HG03575 (cell line): ENCODE results near the gene PSD.

Experiments used
- ATAC-seq: cut with Tn5 transposase; IDR thresholded peaks from one replicate; pipeline ENCODE4 v1.9.1; 2021; ENCODE audit not compliant: unreplicated experiment, insufficient number of reproducible peaks, low FRiP score; ENCODE audit errors: extremely low read depth

PSD gene

DNA sequence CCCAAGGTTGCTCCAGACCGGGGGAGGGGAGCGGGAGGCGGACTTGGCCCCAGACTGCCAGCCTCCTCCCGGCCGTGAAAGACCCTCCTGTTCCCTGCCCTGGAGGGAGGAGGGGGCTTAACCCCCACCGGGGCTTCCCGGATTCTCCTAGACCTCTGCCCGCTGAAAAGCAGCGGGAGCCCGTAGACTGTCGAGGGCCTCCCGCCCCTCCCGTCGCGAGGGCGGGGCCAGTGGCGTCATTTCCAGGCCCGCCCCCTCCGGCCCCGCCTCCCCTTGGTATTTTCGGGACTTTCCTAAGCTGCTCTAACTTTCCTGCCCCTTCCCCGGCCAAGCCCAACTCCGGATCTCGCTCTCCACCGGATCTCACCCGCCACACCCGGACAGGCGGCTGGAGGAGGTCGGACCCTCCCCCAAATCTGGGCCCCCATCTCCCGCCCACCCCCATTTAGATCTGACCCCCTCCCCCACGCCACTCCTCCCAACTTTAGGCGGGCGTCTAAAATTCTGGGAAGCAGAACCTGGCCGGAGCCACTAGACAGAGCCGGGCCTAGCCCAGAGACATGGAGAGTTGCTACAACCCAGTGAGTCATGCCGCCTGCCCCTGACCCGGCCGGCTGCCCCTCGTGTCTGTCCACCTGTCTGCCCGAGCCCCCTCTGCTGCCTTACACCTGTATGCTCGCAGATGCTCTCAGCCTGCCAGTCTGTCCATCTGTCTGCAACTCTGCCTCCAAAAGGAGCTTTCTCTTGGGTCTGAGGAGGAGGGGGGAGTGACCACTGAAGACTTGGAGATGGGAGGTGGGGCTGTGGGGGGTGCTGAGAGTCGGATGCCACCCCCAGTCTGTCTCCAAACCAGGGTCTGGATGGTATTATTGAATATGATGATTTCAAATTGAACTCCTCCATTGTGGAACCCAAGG, 22.9 kb downstream of the PSD start, which contains the start of gene NFKB2:
NFKB2 (plus strand) TSS at position 306 of the 917 bp plus-strand sequence; CDS start at position 561, 255 bp downstream.
- ATAC-seq = no peak

DNA sequence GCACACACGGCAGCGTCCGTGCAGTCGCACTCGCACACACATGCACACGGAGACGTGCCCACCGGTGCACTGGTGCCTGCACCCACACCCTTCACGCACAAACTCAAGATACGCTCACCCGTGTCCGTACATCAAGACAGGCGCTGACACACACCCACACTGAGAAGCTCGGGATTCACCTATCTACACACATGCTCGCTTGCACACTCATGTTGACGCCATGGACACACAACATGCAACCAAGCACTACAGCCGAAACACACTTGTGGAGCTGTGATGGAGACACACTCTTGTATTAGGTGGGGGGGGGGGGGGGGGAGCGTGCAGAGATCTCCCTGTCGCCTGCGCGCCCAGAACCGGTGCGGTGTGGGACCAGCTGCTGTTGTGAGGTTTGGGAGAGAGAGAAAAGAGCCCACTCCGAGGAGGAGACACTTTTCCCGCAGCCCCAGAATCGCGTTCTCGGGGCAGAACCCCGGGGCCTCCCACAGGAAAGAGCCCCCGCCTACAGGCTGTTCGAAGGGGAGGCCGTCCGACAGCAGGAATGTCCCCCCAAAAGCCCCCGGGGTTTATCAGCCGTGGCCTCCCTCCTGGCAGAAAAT, 23.7 kb downstream of the PSD start:
- no peak for ATAC-seq

DNA sequence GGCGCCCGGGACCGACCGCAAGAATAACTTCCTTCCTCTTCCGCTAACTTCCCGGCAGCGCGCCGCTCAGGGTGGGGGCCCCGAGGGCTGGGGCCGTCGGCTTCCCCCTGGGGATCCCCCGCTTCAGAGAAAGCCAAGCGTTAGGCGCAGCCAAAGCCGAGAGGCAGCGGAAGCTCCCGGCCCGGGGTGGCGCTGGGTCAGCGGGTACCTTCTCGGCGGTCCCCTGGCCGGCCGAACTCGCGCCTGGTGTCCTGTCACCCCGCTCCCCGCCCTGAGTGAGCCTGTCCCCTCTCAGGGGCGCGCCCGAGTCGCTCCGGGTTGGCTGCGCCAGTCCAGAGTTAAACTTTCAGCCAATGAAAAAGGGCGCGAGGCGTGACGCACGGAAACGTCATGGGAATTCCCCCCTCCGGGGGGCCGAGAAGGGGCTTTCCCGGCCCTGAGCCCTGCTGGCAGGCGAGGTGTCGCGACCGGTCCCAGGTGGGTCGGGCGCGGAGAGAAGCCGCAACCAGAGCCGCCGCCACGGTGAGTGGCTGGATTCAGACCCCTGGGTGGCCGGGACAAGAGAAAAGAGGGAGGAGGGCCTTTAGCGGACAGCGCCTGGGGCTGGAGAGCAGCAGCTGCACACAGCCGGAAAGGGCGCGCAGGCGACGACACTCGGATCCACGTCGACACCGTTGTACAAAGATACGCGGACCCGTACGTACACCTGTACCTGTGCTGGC, 24.3 kb downstream of the PSD start:
- ATAC-seq = peak; percentile 54

DNA sequence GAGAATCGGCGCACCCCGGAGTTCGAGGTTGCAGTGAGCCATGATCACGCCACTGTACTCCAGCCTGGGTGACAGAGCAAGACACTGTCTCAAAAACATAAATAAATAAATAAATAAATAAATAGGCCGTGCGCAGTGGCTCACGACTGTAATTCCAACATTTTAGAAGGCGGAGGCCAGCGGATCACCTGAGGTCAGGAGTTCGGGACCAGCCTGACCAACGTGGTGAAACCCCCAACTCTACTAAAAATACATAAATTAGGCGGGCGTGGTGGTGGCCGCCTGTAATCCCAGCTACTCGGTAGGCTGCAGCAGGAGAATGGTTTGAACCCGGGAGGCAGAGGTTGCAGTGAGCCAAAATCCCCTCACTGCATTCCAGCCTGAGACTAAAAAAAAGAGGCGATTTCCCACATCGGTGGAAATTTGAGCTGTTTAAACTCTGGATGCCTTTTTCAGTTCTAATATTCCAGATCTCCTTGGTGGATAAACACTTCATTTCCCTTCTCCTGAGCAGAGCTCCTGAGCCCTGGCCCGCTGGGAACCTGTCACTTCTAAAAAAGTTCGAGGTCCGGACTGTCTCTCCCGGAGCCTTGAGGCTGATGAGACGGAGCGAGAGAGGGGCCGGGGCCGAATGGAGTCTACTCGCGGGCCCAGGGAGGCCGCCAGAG, 25.0 kb downstream of the PSD start:
- ATAC-seq = no peak

DNA sequence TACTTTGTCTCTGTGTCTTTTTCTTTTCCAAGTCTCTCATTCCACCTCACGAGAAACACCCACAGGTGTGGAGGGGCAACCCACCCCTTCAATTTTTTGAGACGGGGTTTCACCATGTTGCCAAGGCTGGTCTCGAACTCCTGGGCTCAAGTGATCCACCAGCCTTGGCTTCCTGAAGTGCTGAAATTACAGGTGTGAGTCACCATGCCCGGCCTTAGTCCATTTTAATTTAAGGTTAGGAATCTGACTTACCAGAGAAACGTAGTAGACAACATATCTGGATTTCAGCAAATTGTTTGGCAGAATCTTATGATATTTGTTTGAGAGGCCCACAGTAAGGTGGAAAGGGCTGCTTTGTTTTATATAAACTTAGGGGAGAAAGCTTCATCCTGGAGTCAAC, 26.3 kb downstream of the PSD start:
- no peak for ATAC-seq

DNA sequence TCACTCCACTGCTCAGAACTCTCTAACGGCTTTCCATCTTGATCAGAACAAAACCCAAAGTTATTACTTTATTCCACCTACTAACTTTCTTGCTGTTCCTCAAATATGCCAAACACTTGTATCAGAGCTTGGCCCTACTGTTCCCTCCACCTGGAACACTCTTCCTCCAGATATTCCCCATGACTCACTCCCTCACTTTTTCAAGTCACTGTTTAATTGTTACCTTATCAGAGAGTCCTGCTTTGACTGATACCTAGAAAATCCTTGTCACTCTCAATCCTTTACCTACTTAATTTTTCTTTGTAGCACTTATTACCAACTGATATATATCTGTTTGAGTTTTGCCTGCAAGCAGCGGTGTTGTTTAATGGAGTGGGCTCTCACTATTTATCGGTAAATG, 28.7 kb downstream of the PSD start:
- no peak for ATAC-seq

DNA sequence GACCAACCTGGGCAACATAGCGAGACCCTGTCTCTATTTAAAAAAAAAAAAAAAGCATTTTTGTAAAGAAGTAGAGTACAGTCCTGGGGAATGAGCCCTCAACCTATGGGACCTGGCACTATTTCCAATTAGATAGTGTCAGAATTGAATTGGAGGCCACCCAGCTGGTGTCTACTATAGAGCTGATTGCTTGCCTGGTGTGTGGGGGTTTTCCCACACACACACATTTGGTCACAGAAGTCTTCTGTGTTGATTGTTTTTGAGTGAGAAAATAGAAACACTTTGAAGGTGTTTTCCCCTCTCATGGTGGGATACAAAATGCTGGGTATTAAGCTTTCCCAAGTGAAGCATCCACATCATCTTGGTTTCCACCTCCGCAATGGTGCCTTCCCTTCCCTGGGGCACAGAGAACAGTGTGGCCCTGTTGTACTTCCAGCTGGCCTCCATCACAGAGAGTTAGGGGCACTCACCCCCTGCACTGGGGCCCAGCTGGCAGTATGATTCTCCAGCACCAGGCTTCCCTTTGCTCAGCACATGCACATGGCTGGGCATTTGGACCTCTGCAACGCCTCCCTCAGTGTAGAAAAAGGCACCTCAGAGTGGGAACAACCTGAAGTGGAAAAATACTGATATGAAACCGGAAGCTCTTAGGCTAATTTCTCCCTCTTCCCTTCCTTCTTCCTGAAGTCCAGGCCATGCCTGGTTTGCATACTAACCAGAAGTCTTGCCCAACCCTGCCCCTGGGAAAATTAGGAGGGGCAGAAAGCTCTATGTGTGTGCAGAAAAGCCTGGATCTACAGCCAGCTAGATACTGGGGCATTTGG, 33.8 kb downstream of the PSD start:
- no peak for ATAC-seq

DNA sequence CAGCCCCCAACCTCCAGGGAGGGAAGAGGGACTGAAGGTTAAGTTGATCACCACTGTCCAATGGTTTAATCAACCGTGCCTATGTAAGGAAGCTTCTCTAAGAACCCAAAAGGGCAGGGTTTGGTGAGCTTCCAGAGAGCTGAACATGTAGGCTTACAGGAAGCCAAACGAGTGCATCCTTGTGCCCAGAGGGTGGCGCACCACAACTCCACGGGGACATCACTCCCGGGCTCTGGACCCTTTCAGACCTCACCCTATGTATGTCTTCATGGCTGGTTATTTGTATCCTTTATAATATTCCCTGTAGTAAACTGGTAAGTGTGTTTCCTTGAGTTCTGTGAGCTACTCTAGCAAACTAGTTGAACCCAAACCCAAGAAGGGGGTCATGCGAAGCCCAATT, 34.5 kb downstream of the PSD start:
- ATAC-seq = no peak

DNA sequence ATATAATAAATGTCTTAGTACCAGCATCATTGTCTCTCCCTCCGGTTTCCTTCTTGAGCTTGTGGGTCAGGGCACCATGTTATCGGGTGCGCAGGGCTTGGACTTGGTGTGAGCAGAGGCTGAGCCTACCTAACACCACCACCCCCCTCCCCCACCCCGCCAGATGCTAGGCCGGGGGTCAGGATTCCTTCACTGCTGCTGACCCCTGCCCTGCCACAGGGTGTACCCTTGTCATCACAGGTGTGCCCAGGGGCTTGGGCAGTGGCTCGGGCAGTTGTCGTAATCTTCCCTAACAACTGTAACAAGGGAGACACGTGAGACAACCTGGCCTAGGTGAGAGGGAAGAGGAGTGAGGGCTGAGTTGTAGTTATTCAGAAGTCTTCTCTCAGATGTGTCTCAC, 35.7 kb downstream of the PSD start:
- no peak for ATAC-seq

DNA sequence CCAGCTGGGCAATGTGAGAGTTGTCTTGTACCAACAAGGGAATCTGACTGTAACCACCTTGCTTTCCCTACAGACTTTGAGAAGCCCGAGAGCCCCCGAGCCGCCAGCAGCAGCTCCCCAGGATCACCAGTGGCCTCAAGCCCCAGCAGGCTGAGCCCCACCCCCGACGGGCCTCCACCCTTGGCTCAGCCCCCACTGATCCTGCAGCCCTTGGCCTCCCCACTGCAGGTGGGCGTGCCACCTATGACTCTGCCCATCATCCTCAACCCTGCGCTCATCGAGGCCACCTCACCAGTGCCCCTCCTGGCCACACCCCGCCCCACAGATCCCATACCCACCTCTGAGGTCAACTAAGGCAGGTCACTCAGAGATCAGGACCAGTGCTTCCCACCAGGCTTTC, 36.6 kb downstream of the PSD start:
- ATAC-seq = no peak

DNA sequence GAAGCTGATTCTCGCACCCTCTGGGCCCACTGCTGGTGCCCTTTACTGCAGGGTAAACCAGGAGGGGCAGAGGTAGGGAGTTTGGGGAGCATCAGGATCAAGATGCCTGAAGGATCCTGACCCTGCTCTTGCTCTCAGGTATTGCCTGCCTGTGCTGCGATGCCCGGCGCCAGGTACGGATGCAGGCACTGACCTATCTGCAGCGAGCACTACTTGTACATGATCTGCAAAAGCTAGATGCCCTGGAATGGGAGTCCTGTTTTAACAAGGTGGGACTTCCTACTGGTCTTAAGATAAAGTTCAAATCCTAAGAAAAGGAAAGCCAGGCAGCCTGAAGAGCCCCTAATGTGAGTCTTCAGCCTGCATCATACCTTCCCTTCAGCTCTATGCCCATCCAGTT, 39.2 kb downstream of the PSD start:
- ATAC-seq = no peak

DNA sequence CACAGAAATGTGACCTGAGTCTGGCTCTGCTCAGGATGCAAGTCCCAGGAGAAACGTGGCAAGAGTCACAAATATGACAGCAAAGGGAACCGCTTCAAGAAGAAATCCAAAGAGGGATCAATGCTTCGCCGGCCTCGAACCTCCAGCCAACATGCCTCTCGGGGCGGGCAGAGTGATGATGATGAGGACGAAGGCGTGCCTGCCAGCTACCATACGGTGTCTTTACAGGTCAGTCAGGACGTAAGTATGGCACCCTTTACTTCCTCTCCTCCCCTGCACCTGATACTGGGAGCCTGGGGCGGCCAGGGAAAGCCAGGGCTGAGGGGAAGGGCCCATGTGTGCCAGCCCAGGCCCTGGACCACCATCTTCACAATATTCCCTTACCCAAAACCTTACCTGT, 41.7 kb downstream of the PSD start:
- ATAC-seq = no peak

DNA sequence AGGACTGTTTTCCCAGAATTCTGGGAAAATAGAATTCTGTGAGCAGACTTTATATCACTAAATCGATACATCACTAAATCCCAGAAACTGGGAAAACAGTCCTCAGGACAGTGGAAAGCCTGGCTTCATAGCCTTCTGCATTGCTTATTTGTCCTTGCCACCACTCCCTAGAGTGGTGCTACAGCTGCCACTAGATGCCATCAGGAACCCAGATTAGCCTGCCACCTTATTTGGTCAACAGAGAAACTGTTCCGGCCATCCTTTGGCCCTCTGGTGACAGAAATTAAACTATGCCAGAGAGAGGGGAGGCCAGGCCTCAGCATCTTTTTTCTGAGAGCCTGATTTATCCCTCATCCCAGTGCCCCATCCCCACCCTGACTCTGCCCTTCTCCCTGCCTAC, 42.7 kb downstream of the PSD start:
- ATAC-seq = no peak

DNA sequence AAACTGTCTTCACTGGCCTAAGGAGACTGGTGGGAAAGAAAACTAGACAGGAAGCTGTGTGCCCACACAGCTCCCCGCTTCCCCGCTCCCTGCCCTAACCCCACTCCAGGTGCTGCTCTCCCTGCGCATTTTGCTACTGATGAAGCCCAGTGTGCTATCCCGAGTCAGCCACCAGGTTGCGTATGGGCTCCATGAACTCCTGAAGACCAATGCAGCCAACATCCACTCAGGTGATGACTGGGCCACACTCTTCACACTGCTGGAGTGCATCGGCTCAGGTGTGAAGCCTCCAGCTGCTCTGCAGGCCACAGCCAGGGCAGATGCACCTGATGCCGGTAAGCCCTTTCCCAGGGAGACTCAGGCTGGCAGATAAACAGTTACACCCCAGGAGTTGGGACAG, 43.3 kb downstream of the PSD start:
- no peak for ATAC-seq

DNA sequence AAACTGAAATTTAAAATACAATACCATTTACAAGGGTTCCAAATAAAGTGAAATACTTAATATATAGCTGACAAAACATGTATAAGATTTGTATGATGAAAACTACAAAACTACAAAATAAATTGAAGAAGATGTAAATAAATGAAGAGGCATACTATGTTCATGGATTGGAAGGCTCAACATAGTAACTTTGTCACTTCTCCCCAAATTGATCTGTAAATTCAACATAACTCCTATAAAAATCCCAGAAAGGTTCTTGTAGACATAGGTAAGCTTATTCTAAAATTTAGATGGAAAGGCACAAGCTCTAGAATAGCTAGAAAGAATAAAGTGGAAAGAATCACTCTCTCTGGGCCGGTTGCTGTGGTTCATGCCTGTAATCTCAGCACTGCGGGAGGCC, 47.3 kb downstream of the PSD start:
- no peak for ATAC-seq

DNA sequence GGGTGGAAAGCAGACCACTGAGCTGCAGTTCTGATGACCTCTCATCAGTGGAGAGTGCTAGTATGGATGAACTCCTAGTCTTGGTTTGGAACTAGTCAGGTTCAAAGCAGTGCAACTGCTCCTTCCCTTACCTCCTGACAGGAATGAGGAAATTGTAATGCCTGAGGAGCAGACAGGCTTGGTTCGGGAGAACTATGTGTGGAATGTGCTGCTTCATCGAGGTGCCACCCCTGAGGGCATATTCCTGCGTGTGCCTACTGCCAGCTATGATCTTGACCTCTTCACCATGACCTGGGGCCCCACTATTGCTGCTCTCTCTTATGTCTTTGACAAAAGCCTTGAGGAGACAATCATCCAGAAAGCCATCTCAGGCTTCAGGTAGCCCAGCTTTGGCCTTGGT, 50.5 kb downstream of the PSD start:
- no peak for ATAC-seq

DNA sequence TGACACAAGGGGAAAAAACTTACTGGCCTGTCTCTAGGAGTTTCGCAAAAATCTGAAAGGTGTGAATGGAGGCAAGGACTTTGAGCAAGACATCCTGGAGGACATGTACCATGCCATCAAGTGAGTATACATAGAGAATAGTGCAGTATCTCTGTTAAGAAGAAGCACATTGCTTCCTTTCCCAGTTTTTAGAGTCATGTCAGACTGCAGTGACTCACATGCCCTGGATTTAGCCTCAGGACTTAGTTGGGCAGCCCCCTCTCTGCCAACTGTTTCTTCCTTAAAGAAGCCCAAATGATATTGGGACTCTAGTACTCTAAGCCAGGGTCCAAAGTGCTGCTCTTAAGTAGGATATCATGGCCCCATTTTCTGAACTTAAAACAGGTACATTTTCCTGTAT, 51.1 kb downstream of the PSD start:
- no peak for ATAC-seq

DNA sequence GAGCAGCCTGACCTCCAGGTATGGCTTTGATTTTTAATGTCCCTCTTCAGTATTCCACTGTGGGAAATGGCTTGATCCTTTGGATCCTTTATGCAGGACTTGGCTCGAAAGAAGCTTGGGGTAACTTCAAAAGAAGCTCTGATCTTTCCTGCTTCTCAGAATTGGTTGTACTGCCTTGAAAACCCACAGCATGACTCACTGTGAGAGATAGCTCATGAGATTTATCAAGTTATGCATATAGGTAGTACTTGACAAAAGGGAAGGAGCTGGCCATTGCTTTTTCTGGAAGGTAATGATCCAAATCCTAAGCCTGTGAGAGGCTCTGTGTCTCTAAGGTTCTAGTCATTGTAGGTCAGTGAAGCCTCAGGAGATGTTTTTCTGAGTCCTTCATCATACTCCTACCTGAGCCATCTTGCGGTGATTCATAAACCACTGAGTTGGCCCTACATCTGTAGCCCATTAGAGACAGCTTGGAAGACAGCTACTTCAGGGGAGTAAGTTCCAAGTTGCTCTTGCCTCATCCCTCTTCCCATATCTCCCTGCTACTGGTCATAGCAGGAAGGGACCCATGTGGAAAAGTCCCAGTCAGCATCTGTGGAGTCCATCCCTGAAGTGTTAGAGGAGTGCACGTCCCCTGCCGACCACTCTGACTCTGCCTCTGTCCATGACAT, 59.7 kb downstream of the PSD start:
- ATAC-seq = no peak
